Measurements from ENCODE around the gene ATP6V1A.

Gene ATP6V1A

DNA sequence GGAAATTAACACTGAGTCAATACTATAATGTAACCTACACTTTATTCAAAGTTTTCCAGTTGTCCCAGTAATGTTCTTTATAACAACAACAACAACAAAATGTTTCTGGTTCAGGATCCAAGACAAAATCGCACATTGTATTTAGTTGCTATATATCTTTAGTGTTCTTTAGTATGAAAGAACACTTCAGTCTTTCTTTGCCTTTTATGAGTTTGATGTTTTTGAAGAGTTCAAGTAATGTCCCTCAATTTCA, 84.2 kb downstream of the ATP6V1A start:
- no peak for ATAC-seq
- TF ChIP-seq SNAI2 (CRISPR knock-in tag; IDR thresholded peaks at IDR 0.05), result no peak
- no peak for TF ChIP-seq ZFP30 (CRISPR knock-in tag; IDR thresholded peaks at IDR 0.05)
- TF ChIP-seq ZFP3 (CRISPR knock-in tag; IDR thresholded peaks at IDR 0.05), result no peak
- TF ChIP-seq ZNF8 (CRISPR knock-in tag; IDR thresholded peaks at IDR 0.05), result no peak
- no peak for TF ChIP-seq PPARA (CRISPR knock-in tag; IDR thresholded peaks at IDR 0.05; ENCODE audit: borderline replicate concordance)
- TF ChIP-seq TSHZ2 (CRISPR knock-in tag; IDR thresholded peaks at IDR 0.05), result no peak
- no peak for TF ChIP-seq RARB (CRISPR knock-in tag; IDR thresholded peaks at IDR 0.05)
- no peak for TF ChIP-seq ZNF70 (CRISPR knock-in tag; IDR thresholded peaks at IDR 0.05)

GRCh38 chr3:113832477-113833164, 85.8 kb downstream of the ATP6V1A start:
- TF ChIP-seq SNAI2 (CRISPR knock-in tag; IDR thresholded peaks at IDR 0.05) (no peak), ESRRG (CRISPR knock-in tag; IDR thresholded peaks at IDR 0.05) (no peak), ZNF8 (CRISPR knock-in tag; IDR thresholded peaks at IDR 0.05) (no peak), ZFP30 (CRISPR knock-in tag; IDR thresholded peaks at IDR 0.05) (no peak), ISL1 (CRISPR knock-in tag; IDR thresholded peaks at IDR 0.05) (no peak), OSR1 (CRISPR knock-in tag; IDR thresholded peaks at IDR 0.05) (no peak), ARNTL (CRISPR knock-in tag; IDR thresholded peaks at IDR 0.05; ENCODE audit: borderline replicate concordance, low read depth) (no peak), CREB5 (CRISPR knock-in tag; IDR thresholded peaks at IDR 0.05; ENCODE audit: low read depth) (no peak), GLIS3 (CRISPR knock-in tag; IDR thresholded peaks at IDR 0.05) (no peak), TSHZ2 (CRISPR knock-in tag; IDR thresholded peaks at IDR 0.05) (no peak), TCF4 (CRISPR knock-in tag; IDR thresholded peaks at IDR 0.05; ENCODE audit: borderline replicate concordance) (no peak), RARB (CRISPR knock-in tag; IDR thresholded peaks at IDR 0.05) (no peak), TOX (CRISPR knock-in tag; IDR thresholded peaks at IDR 0.05; ENCODE audit: borderline replicate concordance) (no peak), BACH2 (CRISPR knock-in tag; IDR thresholded peaks at IDR 0.05; ENCODE audit: borderline replicate concordance) (no peak), ZNF70 (CRISPR knock-in tag; IDR thresholded peaks at IDR 0.05) (no peak)
- TF ChIP-seq, protein P1, sequence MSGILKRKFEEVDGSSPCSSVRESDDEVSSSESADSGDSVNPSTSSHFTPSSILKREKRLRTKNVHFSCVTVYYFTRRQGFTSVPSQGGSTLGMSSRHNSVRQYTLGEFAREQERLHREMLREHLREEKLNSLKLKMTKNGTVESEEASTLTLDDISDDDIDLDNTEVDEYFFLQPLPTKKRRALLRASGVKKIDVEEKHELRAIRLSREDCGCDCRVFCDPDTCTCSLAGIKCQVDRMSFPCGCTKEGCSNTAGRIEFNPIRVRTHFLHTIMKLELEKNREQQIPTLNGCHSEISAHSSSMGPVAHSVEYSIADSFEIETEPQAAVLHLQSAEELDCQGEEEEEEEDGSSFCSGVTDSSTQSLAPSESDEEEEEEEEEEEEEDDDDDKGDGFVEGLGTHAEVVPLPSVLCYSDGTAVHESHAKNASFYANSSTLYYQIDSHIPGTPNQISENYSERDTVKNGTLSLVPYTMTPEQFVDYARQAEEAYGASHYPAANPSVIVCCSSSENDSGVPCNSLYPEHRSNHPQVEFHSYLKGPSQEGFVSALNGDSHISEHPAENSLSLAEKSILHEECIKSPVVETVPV (CRISPR knock-in tag; IDR thresholded peaks at IDR 0.05), result no peak
- TF ChIP-seq, protein P2, sequence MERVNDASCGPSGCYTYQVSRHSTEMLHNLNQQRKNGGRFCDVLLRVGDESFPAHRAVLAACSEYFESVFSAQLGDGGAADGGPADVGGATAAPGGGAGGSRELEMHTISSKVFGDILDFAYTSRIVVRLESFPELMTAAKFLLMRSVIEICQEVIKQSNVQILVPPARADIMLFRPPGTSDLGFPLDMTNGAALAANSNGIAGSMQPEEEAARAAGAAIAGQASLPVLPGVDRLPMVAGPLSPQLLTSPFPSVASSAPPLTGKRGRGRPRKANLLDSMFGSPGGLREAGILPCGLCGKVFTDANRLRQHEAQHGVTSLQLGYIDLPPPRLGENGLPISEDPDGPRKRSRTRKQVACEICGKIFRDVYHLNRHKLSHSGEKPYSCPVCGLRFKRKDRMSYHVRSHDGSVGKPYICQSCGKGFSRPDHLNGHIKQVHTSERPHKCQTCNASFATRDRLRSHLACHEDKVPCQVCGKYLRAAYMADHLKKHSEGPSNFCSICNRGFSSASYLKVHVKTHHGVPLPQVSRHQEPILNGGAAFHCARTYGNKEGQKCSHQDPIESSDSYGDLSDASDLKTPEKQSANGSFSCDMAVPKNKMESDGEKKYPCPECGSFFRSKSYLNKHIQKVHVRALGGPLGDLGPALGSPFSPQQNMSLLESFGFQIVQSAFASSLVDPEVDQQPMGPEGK (CRISPR knock-in tag; IDR thresholded peaks at IDR 0.05; ENCODE audit: borderline replicate concordance), result no peak
- ATAC-seq, result no peak

DNA sequence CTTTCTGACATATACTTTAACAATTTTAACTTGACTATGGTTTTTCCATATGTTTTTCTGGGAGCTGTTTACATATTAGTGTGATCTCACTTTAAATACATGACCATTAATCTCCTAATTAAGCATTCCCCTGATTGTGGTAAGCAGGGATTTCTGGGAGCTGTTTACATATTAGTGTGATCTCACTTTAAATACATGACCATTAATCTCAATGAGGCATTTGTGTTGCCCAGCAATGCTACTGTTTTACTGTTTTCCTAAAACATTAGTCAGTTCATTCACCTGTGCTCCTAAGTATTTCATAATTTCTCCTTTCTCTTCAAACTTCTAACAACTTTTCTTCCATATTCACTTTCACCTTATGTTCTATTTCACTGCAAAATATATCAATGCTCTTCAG, 88.1 kb downstream of the ATP6V1A start:
- ATAC-seq, result no peak
- TF ChIP-seq PPARA (CRISPR knock-in tag; IDR thresholded peaks at IDR 0.05; ENCODE audit: borderline replicate concordance) (no peak), TCF4 (CRISPR knock-in tag; IDR thresholded peaks at IDR 0.05; ENCODE audit: borderline replicate concordance) (no peak), ESRRG (CRISPR knock-in tag; IDR thresholded peaks at IDR 0.05) (no peak), RARB (CRISPR knock-in tag; IDR thresholded peaks at IDR 0.05) (no peak), ZNF565 (CRISPR knock-in tag; conservative IDR thresholded peaks at IDR 0.05; ENCODE audit: low read depth) (no peak), ZC3H10 (CRISPR knock-in tag; IDR thresholded peaks at IDR 0.05) (no peak), OSR1 (CRISPR knock-in tag; IDR thresholded peaks at IDR 0.05) (no peak), CSDC2 (CRISPR knock-in tag; IDR thresholded peaks at IDR 0.05) (no peak), ARNTL (CRISPR knock-in tag; IDR thresholded peaks at IDR 0.05; ENCODE audit: borderline replicate concordance, low read depth) (no peak)
- TF ChIP-seq, protein P1 (CRISPR knock-in tag; IDR thresholded peaks at IDR 0.05), result no peak

Data from SK-N-SH treated with all-trans-retinoic acid at 6 μM for 48 hours (cell line).